ENCODE results near the gene RTTN. TPM values are rescaled to one million over a fixed set of nuclear protein-coding genes. Genes with fewer than 3 reads are reported as not detected.

Gene RTTN
- total and polyA plus RNA-seq, 2 of the 13 experiments (the other 11 are each of a cell fraction or from before 2014, with no cell fraction given), result 5.4 to 18.7 TPM

DNA sequence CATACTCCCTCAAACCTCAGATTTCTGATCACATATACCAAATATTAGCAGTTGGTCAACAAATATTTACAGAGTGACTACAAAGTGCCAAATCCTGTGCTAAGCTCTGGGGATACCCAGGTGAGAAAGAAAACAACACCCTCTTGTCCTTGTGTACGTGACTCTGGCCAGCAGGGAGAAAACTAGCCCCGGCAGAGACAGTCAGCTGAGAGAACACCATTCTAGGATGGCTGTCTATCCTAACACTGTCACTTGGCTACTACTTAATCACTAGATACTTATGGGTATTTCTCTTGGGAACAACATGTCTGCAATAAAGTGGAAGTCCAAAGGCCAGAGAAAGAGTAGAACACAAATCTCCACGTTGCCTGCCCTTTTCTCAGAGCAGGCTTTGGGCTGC, 199.9 kb downstream of the RTTN start (continued):
- TF ChIP-seq TBX2 (CRISPR knock-in tag; IDR thresholded peaks at IDR 0.05; ENCODE audit: borderline replicate concordance) (peak; percentile 69; the same call in 1 of the 2 replicates), ZNF83 (CRISPR knock-in tag; IDR thresholded peaks at IDR 0.05; ENCODE audit: borderline replicate concordance) (no peak), HDAC1 (CRISPR knock-in tag; IDR thresholded peaks at IDR 0.05) (0 out of 2 replicates have a peak, but pooled peaks have one; percentile 28), KLF15 (CRISPR knock-in tag; IDR thresholded peaks at IDR 0.05; ENCODE audit: borderline replicate concordance) (no peak), KDM3A (CRISPR knock-in tag; IDR thresholded peaks at IDR 0.05; ENCODE audit: low read depth) (no peak), ZEB1 (IDR thresholded peaks at IDR 0.05; ENCODE audit: insufficient replicate concordance, low read depth) (no peak), HNRNPLL (IDR thresholded peaks at IDR 0.05; ENCODE audit: low read depth, low read length, poor library complexity, severe bottlenecking) (no peak), ZNF12 (CRISPR knock-in tag; IDR thresholded peaks at IDR 0.05) (no peak), FLYWCH1 (CRISPR knock-in tag; IDR thresholded peaks at IDR 0.05) (no peak), MIER3 (CRISPR knock-in tag; IDR thresholded peaks at IDR 0.05; ENCODE audit: borderline replicate concordance) (no peak), TBX3 (IDR thresholded peaks at IDR 0.05; ENCODE audit: borderline replicate concordance) (peak; percentile 66; the same call in 1 of the 2 replicates), RBAK (CRISPR knock-in tag; IDR thresholded peaks at IDR 0.05) (no peak)
- TF ChIP-seq, protein P1, sequence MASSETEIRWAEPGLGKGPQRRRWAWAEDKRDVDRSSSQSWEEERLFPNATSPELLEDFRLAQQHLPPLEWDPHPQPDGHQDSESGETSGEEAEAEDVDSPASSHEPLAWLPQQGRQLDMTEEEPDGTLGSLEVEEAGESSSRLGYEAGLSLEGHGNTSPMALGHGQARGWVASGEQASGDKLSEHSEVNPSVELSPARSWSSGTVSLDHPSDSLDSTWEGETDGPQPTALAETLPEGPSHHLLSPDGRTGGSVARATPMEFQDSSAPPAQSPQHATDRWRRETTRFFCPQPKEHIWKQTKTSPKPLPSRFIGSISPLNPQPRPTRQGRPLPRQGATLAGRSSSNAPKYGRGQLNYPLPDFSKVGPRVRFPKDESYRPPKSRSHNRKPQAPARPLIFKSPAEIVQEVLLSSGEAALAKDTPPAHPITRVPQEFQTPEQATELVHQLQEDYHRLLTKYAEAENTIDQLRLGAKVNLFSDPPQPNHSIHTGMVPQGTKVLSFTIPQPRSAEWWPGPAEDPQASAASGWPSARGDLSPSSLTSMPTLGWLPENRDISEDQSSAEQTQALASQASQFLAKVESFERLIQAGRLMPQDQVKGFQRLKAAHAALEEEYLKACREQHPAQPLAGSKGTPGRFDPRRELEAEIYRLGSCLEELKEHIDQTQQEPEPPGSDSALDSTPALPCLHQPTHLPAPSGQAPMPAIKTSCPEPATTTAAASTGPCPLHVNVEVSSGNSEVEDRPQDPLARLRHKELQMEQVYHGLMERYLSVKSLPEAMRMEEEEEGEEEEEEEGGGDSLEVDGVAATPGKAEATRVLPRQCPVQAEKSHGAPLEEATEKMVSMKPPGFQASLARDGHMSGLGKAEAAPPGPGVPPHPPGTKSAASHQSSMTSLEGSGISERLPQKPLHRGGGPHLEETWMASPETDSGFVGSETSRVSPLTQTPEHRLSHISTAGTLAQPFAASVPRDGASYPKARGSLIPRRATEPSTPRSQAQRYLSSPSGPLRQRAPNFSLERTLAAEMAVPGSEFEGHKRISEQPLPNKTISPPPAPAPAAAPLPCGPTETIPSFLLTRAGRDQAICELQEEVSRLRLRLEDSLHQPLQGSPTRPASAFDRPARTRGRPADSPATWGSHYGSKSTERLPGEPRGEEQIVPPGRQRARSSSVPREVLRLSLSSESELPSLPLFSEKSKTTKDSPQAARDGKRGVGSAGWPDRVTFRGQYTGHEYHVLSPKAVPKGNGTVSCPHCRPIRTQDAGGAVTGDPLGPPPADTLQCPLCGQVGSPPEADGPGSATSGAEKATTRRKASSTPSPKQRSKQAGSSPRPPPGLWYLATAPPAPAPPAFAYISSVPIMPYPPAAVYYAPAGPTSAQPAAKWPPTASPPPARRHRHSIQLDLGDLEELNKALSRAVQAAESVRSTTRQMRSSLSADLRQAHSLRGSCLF (CRISPR knock-in tag; IDR thresholded peaks at IDR 0.05; ENCODE audit: borderline replicate concordance), result no peak
- TF ChIP-seq, protein P2, sequence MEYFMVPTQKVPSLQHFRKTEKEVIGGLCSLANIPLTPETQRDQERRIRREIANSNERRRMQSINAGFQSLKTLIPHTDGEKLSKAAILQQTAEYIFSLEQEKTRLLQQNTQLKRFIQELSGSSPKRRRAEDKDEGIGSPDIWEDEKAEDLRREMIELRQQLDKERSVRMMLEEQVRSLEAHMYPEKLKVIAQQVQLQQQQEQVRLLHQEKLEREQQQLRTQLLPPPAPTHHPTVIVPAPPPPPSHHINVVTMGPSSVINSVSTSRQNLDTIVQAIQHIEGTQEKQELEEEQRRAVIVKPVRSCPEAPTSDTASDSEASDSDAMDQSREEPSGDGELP (IDR thresholded peaks at IDR 0.05; ENCODE audit: borderline replicate concordance, low read depth), result peak; percentile 74; the same call in 1 of the 2 replicates
- TF ChIP-seq, protein P3, sequence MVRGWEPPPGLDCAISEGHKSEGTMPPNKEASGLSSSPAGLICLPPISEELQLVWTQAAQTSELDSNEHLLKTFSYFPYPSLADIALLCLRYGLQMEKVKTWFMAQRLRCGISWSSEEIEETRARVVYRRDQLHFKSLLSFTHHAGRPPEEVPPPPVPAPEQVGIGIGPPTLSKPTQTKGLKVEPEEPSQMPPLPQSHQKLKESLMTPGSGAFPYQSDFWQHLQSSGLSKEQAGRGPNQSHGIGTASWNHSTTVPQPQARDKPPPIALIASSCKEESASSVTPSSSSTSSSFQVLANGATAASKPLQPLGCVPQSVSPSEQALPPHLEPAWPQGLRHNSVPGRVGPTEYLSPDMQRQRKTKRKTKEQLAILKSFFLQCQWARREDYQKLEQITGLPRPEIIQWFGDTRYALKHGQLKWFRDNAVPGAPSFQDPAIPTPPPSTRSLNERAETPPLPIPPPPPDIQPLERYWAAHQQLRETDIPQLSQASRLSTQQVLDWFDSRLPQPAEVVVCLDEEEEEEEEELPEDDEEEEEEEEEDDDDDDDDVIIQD (CRISPR knock-in tag; IDR thresholded peaks at IDR 0.05; ENCODE audit: low read depth), result peak; percentile 55; the same call in 1 of the 2 replicates
- TF ChIP-seq, protein P4, sequence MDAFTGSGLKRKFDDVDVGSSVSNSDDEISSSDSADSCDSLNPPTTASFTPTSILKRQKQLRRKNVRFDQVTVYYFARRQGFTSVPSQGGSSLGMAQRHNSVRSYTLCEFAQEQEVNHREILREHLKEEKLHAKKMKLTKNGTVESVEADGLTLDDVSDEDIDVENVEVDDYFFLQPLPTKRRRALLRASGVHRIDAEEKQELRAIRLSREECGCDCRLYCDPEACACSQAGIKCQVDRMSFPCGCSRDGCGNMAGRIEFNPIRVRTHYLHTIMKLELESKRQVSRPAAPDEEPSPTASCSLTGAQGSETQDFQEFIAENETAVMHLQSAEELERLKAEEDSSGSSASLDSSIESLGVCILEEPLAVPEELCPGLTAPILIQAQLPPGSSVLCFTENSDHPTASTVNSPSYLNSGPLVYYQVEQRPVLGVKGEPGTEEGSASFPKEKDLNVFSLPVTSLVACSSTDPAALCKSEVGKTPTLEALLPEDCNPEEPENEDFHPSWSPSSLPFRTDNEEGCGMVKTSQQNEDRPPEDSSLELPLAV (CRISPR knock-in tag; conservative IDR thresholded peaks at IDR 0.05; ENCODE audit: low read depth), result no peak
- TF ChIP-seq, protein P5, sequence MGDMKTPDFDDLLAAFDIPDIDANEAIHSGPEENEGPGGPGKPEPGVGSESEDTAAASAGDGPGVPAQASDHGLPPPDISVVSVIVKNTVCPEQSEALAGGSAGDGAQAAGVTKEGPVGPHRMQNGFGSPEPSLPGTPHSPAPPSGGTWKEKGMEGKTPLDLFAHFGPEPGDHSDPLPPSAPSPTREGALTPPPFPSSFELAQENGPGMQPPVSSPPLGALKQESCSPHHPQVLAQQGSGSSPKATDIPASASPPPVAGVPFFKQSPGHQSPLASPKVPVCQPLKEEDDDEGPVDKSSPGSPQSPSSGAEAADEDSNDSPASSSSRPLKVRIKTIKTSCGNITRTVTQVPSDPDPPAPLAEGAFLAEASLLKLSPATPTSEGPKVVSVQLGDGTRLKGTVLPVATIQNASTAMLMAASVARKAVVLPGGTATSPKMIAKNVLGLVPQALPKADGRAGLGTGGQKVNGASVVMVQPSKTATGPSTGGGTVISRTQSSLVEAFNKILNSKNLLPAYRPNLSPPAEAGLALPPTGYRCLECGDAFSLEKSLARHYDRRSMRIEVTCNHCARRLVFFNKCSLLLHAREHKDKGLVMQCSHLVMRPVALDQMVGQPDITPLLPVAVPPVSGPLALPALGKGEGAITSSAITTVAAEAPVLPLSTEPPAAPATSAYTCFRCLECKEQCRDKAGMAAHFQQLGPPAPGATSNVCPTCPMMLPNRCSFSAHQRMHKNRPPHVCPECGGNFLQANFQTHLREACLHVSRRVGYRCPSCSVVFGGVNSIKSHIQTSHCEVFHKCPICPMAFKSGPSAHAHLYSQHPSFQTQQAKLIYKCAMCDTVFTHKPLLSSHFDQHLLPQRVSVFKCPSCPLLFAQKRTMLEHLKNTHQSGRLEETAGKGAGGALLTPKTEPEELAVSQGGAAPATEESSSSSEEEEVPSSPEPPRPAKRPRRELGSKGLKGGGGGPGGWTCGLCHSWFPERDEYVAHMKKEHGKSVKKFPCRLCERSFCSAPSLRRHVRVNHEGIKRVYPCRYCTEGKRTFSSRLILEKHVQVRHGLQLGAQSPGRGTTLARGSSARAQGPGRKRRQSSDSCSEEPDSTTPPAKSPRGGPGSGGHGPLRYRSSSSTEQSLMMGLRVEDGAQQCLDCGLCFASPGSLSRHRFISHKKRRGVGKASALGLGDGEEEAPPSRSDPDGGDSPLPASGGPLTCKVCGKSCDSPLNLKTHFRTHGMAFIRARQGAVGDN (CRISPR knock-in tag; IDR thresholded peaks at IDR 0.05), result no peak
